ENCODE data around the gene RD3L. TPM values are rescaled to one million over a fixed set of nuclear protein-coding genes. Genes with fewer than 3 reads are reported as not detected.

Gene RD3L
- total and polyA plus RNA-seq, 10 of the 15 experiments (the other 5 are each of a cell fraction or from before 2014, with no cell fraction given): not detected

GRCh38 chr14:103928011-103928890 is 14.1 kb downstream of the RD3L start, which contains the start of gene TDRD9 (continued):
- TF ChIP-seq ATF3 (IDR thresholded peaks at IDR 0.05; ENCODE audit: borderline replicate concordance, extremely low read depth, low read depth, low read length) (no peak), MEF2A (IDR thresholded peaks at IDR 0.05; ENCODE audit: insufficient read depth, low read depth, low read length) (no peak), MAX (IDR thresholded peaks at IDR 0.05; ENCODE audit: low read depth, low read length) (no peak), MYC (IDR thresholded peaks at IDR 0.05; ENCODE audit: insufficient read depth, insufficient read length, insufficient replicate concordance, low read length, severe bottlenecking) (no peak), HDAC6 (IDR thresholded peaks at IDR 0.05; ENCODE audit: unreplicated experiment) (no peak)

- Histone ChIP-seq H3K27me3 (replicated peaks in 1 of 2; ENCODE audit: control insufficient read depth in 2 of 2, insufficient read depth in 2 of 2, low read length in 1 of 2) (no peaks in the 10 kb centered on the region), H3K27ac (ENCODE audit: control insufficient read depth, insufficient read depth) (no peak overlapping the region), H2AFZ (ENCODE audit: control insufficient read depth, low read depth, low read length) (no peak overlapping the region), H3K4me2 (ENCODE audit: control insufficient read depth, insufficient read depth) (no peak overlapping the region), H3K79me2 (ENCODE audit: control insufficient read depth, insufficient read depth, low read length) (no peaks in the 10 kb centered on the region), H3K4me3 (no peak overlapping the region), H4K20me1 (ENCODE audit: control insufficient read depth, insufficient read depth) (no peaks in the 10 kb centered on the region), H3K36me3 (ENCODE audit: control insufficient read depth in 2 of 2, insufficient read depth in 2 of 2, low read length in 1 of 2) (no peaks in the 10 kb centered on the region), H3K4me1 (ENCODE audit: control insufficient read depth, insufficient read depth, low read length) (no peaks in the 10 kb centered on the region), H3K9ac (ENCODE audit: control insufficient read depth, insufficient read depth, low read length) (no peak overlapping the region), H3K9me3 (replicated peaks; ENCODE audit: control insufficient read depth, insufficient read depth, low read length) (no peaks in the 10 kb centered on the region)
- ATAC-seq (no peak), FAIRE-seq (no peak), DNase-seq (ENCODE audit: low read depth, low spot score) (no peak)
- RAD21 ChIA-PET (ENCODE audit: unreplicated experiment): no interaction called here
- POLR2A ChIA-PET: no interaction called here
- 74% methylated on average over 18 of the region's 18 CpGs for WGBS (ENCODE audit: insufficient coverage, insufficient replicate concordance, low lambda C conversion rate, missing lambda C conversion rate)
- in situ Hi-C loops (cut with MboI) (no loop called here), intact Hi-C loops (cut with micrococcal nuclease; ENCODE audit: unreplicated experiment) (no loop called here)
- TF ChIP-seq ZNF217 (IDR thresholded peaks at IDR 0.05) (no peak), POLR2A (IDR thresholded peaks at IDR 0.05; ENCODE audit: low read depth, low read length) (no peak), RELB (IDR thresholded peaks at IDR 0.05; ENCODE audit: low read depth) (no peak), FOXM1 (IDR thresholded peaks at IDR 0.05; ENCODE audit: low read depth, low read length) (no peak), MXI1 (IDR thresholded peaks at IDR 0.05; ENCODE audit: low read depth, low read length) (no peak), EZH2 (IDR thresholded peaks at IDR 0.05; ENCODE audit: borderline replicate concordance, control insufficient read depth, low read depth, low read length) (no peak), KLF5 (IDR thresholded peaks at IDR 0.05; ENCODE audit: partially characterized antibody) (no peak), CBFB (IDR thresholded peaks at IDR 0.05; ENCODE audit: low read depth) (no peak), SIX5 (IDR thresholded peaks at IDR 0.05; ENCODE audit: low read depth, low read length, severe bottlenecking) (no peak), SKIL (IDR thresholded peaks at IDR 0.05; ENCODE audit: low read depth, poor library complexity, severe bottlenecking) (no peak)
- SMC1A ChIA-PET (ENCODE audit: uncharacterized antibody, unreplicated experiment): no interaction called here
- CTCF ChIA-PET: no interaction called here
- BruUV-seq (replicated peaks): no TSS peak
These were observed 14.8 kb downstream of the RD3L start for GRCh38 chr14:103927566-103927965.
